ENCODE measurements around the gene TNRC6A. TPM values are rescaled to one million over a fixed set of nuclear protein-coding genes. Genes with fewer than 3 reads are reported as not detected.
A peak's percentile ranks its signal among the peaks of the same experiment; 100 is the strongest.
"Not testable (repeated sequence)": the region's sequence is repeated elsewhere in the genome, so short reads cannot be mapped to it uniquely, and the experiment has no call there.

The TNRC6A gene
- total RNA-seq, 1 experiment from 2014 or later = 20.3 TPM

DNA sequence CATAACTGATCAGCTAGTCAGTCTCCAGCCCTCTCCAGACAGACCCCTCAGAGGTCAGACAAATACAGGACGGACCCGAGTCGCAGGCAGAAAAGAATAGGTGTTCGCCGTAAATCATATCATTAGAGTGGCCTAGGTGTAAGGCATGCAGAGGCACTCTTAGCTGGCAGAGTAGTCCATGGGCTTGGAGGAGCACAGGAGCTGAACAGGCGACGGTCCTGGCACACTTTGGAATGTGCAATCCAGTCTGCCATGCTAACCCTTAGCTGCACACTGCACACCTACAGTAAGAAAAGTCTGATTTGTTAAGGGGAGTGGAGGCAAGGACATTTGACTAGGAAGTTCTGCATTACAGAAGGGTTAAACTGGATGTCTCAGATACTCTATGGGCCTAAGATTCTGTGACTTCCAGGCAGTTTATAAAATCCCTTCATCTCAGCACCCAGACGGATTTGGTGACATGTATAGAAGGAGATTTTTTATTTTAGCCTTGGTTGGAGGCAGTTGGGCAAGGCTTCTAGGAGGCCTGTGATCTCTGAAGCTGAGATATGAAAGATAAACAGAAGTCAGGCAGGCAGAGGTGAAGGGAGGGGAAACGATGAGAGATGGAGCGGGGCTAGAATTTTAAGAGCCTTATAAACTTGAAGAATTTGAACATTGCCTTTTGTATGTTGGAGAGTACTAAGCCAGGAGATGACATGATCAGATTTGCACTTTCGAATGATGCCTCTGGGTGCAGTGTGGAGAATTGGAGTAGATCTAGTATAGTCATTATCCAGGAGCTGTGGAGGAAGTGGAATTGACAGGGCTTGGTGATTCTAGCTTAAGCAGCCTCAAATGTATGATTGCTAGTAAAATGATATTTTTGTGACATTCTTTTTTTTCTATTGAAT is 81.7 kb downstream of the TNRC6A start:
- H3K4me2 ChIP-seq (ENCODE audit: low read length) = no peak overlapping the region
- no peak overlapping the region for H2AFZ ChIP-seq (ENCODE audit: low read length)
- no peaks in the 10 kb centered on the region for H3K9me3 ChIP-seq (ENCODE audit: low read length)
- intact Hi-C loops (cut with micrococcal nuclease) = no loop called here
- no TSS peak for BruUV-seq (replicated peaks)
- H3K36me3 ChIP-seq (ENCODE audit: low read depth, low read length) = peaks cover 52% of the 10 kb centered on the region
- no peaks in the 10 kb centered on the region for H3K27me3 ChIP-seq (ENCODE audit: low read length)
- no peaks in the 10 kb centered on the region for H3K4me1 ChIP-seq (ENCODE audit: insufficient read depth, low read length)
- no peak overlapping the region for H3K4me3 ChIP-seq (ENCODE audit: low read length)
- H3K9me2 ChIP-seq (replicated peaks; ENCODE audit: low read length) = no peaks in the 10 kb centered on the region
- ChIA-PET POLR2A (ENCODE audit: unreplicated experiment) (no interaction called here), CTCF (no interaction called here)
- no peaks in the 10 kb centered on the region for H3K79me2 ChIP-seq (ENCODE audit: low read length)
- DNase-seq (no peak), ATAC-seq (0 out of 2 replicates have a peak, but pooled peaks have one; percentile 45)
- no peaks in the 10 kb centered on the region for H4K20me1 ChIP-seq (ENCODE audit: low read length)
- H3K9ac ChIP-seq (ENCODE audit: low read length) = no peak overlapping the region
- TF ChIP-seq EZH2phosphoT487 (IDR thresholded peaks at IDR 0.05; ENCODE audit: borderline replicate concordance, low read length) (no peak), EZH2 (IDR thresholded peaks at IDR 0.05; ENCODE audit: low read length, unreplicated experiment) (no peak)
- TF ChIP-seq, protein P1, sequence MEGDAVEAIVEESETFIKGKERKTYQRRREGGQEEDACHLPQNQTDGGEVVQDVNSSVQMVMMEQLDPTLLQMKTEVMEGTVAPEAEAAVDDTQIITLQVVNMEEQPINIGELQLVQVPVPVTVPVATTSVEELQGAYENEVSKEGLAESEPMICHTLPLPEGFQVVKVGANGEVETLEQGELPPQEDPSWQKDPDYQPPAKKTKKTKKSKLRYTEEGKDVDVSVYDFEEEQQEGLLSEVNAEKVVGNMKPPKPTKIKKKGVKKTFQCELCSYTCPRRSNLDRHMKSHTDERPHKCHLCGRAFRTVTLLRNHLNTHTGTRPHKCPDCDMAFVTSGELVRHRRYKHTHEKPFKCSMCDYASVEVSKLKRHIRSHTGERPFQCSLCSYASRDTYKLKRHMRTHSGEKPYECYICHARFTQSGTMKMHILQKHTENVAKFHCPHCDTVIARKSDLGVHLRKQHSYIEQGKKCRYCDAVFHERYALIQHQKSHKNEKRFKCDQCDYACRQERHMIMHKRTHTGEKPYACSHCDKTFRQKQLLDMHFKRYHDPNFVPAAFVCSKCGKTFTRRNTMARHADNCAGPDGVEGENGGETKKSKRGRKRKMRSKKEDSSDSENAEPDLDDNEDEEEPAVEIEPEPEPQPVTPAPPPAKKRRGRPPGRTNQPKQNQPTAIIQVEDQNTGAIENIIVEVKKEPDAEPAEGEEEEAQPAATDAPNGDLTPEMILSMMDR (conservative IDR thresholded peaks at IDR 0.05; ENCODE audit: low read depth, low read length) = no peak
- H3K27ac ChIP-seq (ENCODE audit: low read length) = no peak overlapping the region
- H3F3A ChIP-seq (ENCODE audit: low read length, unreplicated experiment) = no peaks in the 10 kb centered on the region

DNA sequence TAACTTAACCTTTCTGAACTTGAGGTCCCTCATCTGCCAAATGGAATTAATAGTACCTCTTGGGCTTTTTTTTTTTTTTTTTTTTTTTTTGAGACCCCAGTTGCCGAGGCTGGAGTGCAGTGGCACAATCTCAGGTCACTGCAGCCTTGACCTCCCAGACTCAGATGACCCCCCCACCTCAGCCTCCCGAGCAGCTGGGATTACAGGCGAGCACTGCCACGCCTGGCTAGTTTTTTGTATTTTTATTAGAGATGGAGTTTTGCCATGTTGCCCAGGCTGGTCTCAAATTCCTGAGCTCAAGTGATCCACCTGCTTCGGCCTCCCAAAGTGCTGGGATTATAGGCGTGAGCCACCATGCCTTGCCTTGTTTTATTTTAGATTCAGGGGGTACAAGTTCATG is 83.4 kb downstream of the TNRC6A start:
- CTCF ChIA-PET; BruUV-seq (replicated peaks); H3K9ac ChIP-seq (ENCODE audit: low read length); H3K4me1 ChIP-seq (ENCODE audit: insufficient read depth, low read length); H3K27me3 ChIP-seq (ENCODE audit: low read length); H3K79me2 ChIP-seq (ENCODE audit: low read length); H2AFZ ChIP-seq (ENCODE audit: low read length); POLR2A ChIA-PET (ENCODE audit: unreplicated experiment); H3K4me2 ChIP-seq (ENCODE audit: low read length); ATAC-seq; intact Hi-C loops (cut with micrococcal nuclease); H3K9me3 ChIP-seq (ENCODE audit: low read length); DNase-seq; H4K20me1 ChIP-seq (ENCODE audit: low read length); H3K27ac ChIP-seq (ENCODE audit: low read length); H3K4me3 ChIP-seq (ENCODE audit: low read length); H3K9me2 ChIP-seq (replicated peaks; ENCODE audit: low read length); H3F3A ChIP-seq (ENCODE audit: low read length, unreplicated experiment): not testable (repeated sequence)
- peaks cover 46% of the 10 kb centered on the region for H3K36me3 ChIP-seq (ENCODE audit: low read depth, low read length)

DNA sequence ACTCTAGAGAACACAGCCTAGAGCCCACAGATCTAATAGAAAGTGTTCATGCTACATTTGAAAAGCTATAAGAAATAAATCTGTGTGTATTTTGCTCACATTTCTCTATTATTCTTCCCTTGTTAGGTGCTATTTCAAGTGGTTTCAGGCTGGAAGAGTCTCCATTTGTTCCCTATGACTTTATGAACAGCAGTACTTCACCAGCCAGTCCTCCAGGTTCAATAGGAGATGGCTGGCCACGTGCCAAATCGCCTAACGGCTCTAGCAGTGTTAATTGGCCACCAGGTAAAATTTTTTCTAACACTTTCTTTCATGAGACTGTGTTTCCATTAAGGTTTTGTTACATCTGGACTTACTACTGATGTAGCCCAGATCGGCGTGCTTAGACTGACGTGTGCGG is 85.6 kb downstream of the TNRC6A start:
- H3K9me3 ChIP-seq (ENCODE audit: low read length) = no peaks in the 10 kb centered on the region
- no peaks in the 10 kb centered on the region for H3K4me1 ChIP-seq (ENCODE audit: insufficient read depth, low read length)
- peaks cover 26% of the 10 kb centered on the region for H3K36me3 ChIP-seq (ENCODE audit: low read depth, low read length)
- no peak for DNase-seq
- TF ChIP-seq EZH2 (IDR thresholded peaks at IDR 0.05; ENCODE audit: low read length, unreplicated experiment) (no peak), EZH2phosphoT487 (IDR thresholded peaks at IDR 0.05; ENCODE audit: borderline replicate concordance, low read length) (no peak)
- TF ChIP-seq, protein P1 (conservative IDR thresholded peaks at IDR 0.05; ENCODE audit: low read depth, low read length) = no peak
- ChIA-PET CTCF (no interaction called here), POLR2A (ENCODE audit: unreplicated experiment) (no interaction called here)
- H2AFZ ChIP-seq (ENCODE audit: low read length) = no peak overlapping the region
- H3K4me3 ChIP-seq (ENCODE audit: low read length) = no peak overlapping the region
- H3K27ac ChIP-seq (ENCODE audit: low read length) = no peak overlapping the region
- H3K4me2 ChIP-seq (ENCODE audit: low read length) = no peak overlapping the region
- H4K20me1 ChIP-seq (ENCODE audit: low read length) = no peaks in the 10 kb centered on the region
- BruUV-seq (replicated peaks) = no TSS peak
- H3F3A ChIP-seq (ENCODE audit: low read length, unreplicated experiment) = no peaks in the 10 kb centered on the region
- no peak for ATAC-seq
- H3K9me2 ChIP-seq (replicated peaks; ENCODE audit: low read length) = no peaks in the 10 kb centered on the region
- no peaks in the 10 kb centered on the region for H3K27me3 ChIP-seq (ENCODE audit: low read length)
- intact Hi-C loops (cut with micrococcal nuclease) = no loop called here
- H3K9ac ChIP-seq (ENCODE audit: low read length) = no peak overlapping the region
- H3K79me2 ChIP-seq (ENCODE audit: low read length) = no peaks in the 10 kb centered on the region

Measured in PC-3 (cell line).